NB4 (cell line): Measurements from ENCODE around the gene SPARCL1.
A peak's percentile ranks its signal among the peaks of the same experiment; 100 is the strongest.

Source experiments
- DNase-seq: peaks from one replicate; pipeline ENCODE4 v3.0.0; 2010; ENCODE audit warnings: low read depth
- H3K4me3 ChIP-seq: one replicate; pipeline ENCODE4 v1.5.1; 2011; ENCODE audit warnings: mild to moderate bottlenecking, low read depth, low read length, moderate library complexity
- CTCF ChIP-seq: IDR thresholded peaks from one replicate; pipeline ENCODE4 v1.5.1; 2012; ENCODE audit warnings: low read depth, low read length
- MYC ChIP-seq: IDR thresholded peaks from 2 replicates; pipeline ENCODE4 v1.6.1; 2011; ENCODE audit warnings: low read depth, low read length
- POLR2A ChIP-seq: IDR thresholded peaks from 2 replicates; pipeline ENCODE4 v1.6.1; 2011; ENCODE audit warnings: mild to moderate bottlenecking; ENCODE audit not compliant: insufficient read length; ENCODE audit errors: extremely low read depth
- TF ChIP-seq, protein P1 (sequence below): IDR thresholded peaks from 2 replicates; pipeline ENCODE4 v1.6.1; 2011; ENCODE audit warnings: low read depth, low read length

The SPARCL1 gene

GRCh38 chr4:87567191-87567590, 38.0 kb upstream of the SPARCL1 start:
- H3K4me3 ChIP-seq, result no peak overlapping the region
- no peak for DNase-seq
- TF ChIP-seq POLR2A (no peak), CTCF (no peak), MYC (no peak)
- TF ChIP-seq, protein P1, sequence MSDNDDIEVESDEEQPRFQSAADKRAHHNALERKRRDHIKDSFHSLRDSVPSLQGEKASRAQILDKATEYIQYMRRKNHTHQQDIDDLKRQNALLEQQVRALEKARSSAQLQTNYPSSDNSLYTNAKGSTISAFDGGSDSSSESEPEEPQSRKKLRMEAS, result no peak

DNA sequence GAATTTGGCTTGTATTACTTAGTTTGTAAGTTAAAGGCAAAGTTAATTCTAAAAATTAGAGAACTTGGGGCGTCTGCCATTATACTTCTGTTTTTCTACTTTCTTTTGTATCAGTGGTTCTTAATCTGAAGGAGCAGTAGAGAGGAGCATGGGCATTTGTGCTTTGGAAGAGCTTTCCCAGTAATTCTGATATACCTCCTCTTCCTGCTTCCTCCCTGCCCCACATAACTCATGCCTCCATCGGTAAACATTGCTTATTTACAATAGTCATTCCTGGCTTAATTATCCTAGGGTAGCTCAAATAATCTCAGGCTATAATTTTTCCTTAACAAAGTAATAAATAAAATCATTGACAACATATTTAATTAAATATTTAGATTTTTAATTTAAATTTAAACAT, 37.1 kb upstream of the SPARCL1 start:
- no peak for DNase-seq
- H3K4me3 ChIP-seq, result no peak overlapping the region
- TF ChIP-seq, protein P1, result no peak
- TF ChIP-seq POLR2A, result no peak
- TF ChIP-seq MYC, result no peak
- TF ChIP-seq CTCF, result no peak

DNA sequence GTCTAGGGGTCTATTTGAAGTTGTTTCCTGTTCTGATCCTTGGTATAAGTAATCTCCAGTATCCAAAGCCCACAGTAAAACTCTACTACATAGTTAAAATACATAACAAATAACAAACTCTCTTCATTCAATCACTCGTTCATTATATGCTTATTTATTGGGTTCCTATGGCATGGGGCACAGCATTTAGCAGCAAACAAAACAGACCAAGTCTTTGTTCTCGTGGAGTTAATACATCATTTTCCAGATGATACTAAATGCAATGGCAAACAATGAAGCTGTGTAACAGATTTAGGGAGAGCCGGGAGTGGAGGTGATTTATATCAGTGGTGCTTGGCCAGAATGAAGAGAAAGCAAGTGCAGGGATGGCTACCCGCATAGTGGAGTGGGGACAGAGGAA, 36.6 kb upstream of the SPARCL1 start:
- no peak for TF ChIP-seq CTCF
- TF ChIP-seq, protein P1, result no peak
- no peak for TF ChIP-seq MYC
- TF ChIP-seq POLR2A, result no peak
- H3K4me3 ChIP-seq, result no peak overlapping the region
- DNase-seq, result no peak

- no peak for DNase-seq
- no peak for TF ChIP-seq POLR2A
- TF ChIP-seq MYC, result no peak
- TF ChIP-seq CTCF, result no peak
- TF ChIP-seq, protein P1, result no peak
- H3K4me3 ChIP-seq, result no peak overlapping the region
These were observed 31.6 kb upstream of the SPARCL1 start for GRCh38 chr4:87560802-87561201.

GRCh38 chr4:87559090-87559837, 30.1 kb upstream of the SPARCL1 start:
- peak; percentile 69 for DNase-seq
- no peak overlapping the region for H3K4me3 ChIP-seq
- TF ChIP-seq MYC, result no peak
- TF ChIP-seq POLR2A, result no peak
- TF ChIP-seq, protein P1, result no peak
- TF ChIP-seq CTCF, result no peak
